Measurements from ENCODE around the gene RNF40. TPM values are rescaled to one million over a fixed set of nuclear protein-coding genes. Genes with fewer than 3 reads are reported as not detected.

RNF40 gene
- total RNA-seq, 2 experiments from 2014 or later, result 63.2 to 68.1 TPM

GRCh38 chr16:30745082-30745481 is 17.0 kb upstream of the RNF40 start:
- POLR2A ChIA-PET, result no interaction called here
- ATAC-seq (no peak), DNase-seq (no peak)
- no peak for TF ChIP-seq CTCF (IDR thresholded peaks at IDR 0.05)
- Mint-ChIP-seq H3K4me3 (no peak overlapping the region), H3K36me3 (ENCODE audit: low read depth) (peaks cover 40% of the 10 kb centered on the region), H3K27ac (peak overlapping the region; percentile 21), H3K4me1 (ENCODE audit: low read depth) (peaks cover 25% of the 10 kb centered on the region), H3K9me3 (no peaks in the 10 kb centered on the region), H3K27me3 (no peaks in the 10 kb centered on the region)
- CTCF ChIA-PET, result no interaction called here
- intact Hi-C loops (cut with micrococcal nuclease), result no loop called here

DNA sequence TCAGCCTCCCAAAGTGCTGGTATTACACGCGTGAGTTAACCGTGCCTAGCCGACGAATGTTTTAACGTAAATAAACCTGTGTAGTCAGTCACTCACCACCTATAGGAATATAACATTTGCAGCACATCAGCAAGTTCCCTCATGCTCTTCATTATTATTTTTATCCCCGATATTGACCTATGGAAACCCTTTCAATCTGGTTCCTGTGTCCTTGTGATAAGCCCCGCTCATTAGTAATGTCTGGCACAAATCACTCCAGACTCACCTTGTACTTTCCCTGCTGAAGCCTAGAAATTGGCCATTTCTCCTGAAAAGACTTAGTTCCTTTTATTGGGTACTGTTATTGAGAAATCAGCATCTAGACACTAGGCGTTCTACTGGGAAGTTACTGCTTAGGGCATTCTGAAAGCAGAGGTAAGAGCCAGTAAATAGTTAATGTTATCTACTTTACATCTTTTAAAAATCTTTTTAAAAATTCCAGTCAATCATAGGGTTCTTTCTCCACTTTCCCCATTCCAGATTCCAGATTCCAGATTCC is 15.4 kb upstream of the RNF40 start:
- ChIA-PET CTCF (interaction anchor here (2.6 kb wide), 1 partner anchor 68 kb away, joined by 16 read pairs; no protein-coding TSS in a partner anchor), POLR2A (interaction anchor here (1.4 to 2.1 kb wide), 5 partner anchors 9 to 59 kb away, joined by 7 to 12 read pairs (median 10); no protein-coding TSS in a partner anchor)
- H3K27me3 Mint-ChIP-seq, result no peaks in the 10 kb centered on the region
- H3K4me1 Mint-ChIP-seq (ENCODE audit: low read depth), result peaks cover 21% of the 10 kb centered on the region
- H3K9me3 Mint-ChIP-seq, result no peaks in the 10 kb centered on the region
- no peak for TF ChIP-seq CTCF (IDR thresholded peaks at IDR 0.05)
- H3K27ac Mint-ChIP-seq, result peak overlapping the region; percentile 21
- H3K4me3 Mint-ChIP-seq, result no peak overlapping the region
- intact Hi-C loops (cut with micrococcal nuclease), result no loop called here
- DNase-seq (no peak), ATAC-seq (no peak)
- H3K36me3 Mint-ChIP-seq (ENCODE audit: low read depth), result peaks cover 35% of the 10 kb centered on the region

DNA sequence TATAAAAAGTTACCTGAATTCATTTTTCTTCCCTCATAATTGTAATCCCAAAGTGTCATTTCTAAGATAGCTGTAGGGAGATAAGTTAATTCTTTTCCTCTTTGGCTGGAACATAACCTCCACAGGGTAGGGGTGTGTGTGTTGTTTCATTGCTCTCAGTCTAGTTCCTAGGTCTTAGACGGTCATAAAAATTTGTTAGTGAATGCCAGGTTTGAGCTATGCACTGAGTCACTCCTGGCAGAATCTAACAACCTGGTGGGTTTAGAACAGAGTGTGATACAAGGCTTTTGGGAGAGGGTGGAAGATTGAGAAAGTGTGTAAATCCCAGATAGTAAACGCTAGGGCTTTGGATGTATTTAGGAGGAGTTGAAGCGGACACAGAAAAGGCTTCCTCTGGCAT is 14.8 kb upstream of the RNF40 start:
- Mint-ChIP-seq H3K27ac (peak overlapping the region; percentile 79), H3K36me3 (ENCODE audit: low read depth) (peaks cover 31% of the 10 kb centered on the region), H3K4me1 (ENCODE audit: low read depth) (peaks cover 21% of the 10 kb centered on the region), H3K4me3 (peak overlapping the region; percentile 90), H3K27me3 (no peaks in the 10 kb centered on the region), H3K9me3 (no peaks in the 10 kb centered on the region)
- POLR2A ChIA-PET, result interaction anchor here (0.8 to 2.1 kb wide), 11 partner anchors 9 to 275 kb away, joined by 3 to 12 read pairs (median 5); partner anchors contain the start of gene ITGAL
- intact Hi-C loops (cut with micrococcal nuclease), result no loop called here
- TF ChIP-seq CTCF (IDR thresholded peaks at IDR 0.05), result no peak
- CTCF ChIA-PET, result interaction anchor here (0.8 to 2.6 kb wide), 6 partner anchors 18 to 195 kb away, joined by 3 to 16 read pairs (median 3); no protein-coding TSS in a partner anchor
- DNase-seq (no peak), ATAC-seq (no peak)

GRCh38 chr16:30747799-30748633 is 14.1 kb upstream of the RNF40 start, which contains the start of gene PHKG2:
Gene PHKG2 (plus strand): TSS chr16:30748425. CDS start chr16:30748821, 396 bp downstream.
- POLR2A ChIA-PET, result interaction anchor here (0.6 to 2.1 kb wide), 18 partner anchors 8 to 276 kb away, joined by 3 to 12 read pairs (median 4); partner anchors contain the start of genes FBRS and ITGAL

More at GRCh38 chr16:30747799-30748633, 14.1 kb upstream of the RNF40 start, which contains the start of gene PHKG2:
- peak within 1 kb of the TSS; percentile 90 for H3K4me3 Mint-ChIP-seq
- H3K27me3 Mint-ChIP-seq, result no peaks in the 10 kb centered on the region
- no peak for TF ChIP-seq CTCF (IDR thresholded peaks at IDR 0.05)
- H3K9me3 Mint-ChIP-seq, result no peaks in the 10 kb centered on the region
- DNase-seq (peak; percentile 99), ATAC-seq (peak; percentile 99)
- peaks cover 31% of the 10 kb centered on the region for H3K36me3 Mint-ChIP-seq (ENCODE audit: low read depth)
- H3K27ac Mint-ChIP-seq, result peak within 1 kb of the TSS; percentile 84
- intact Hi-C loops (cut with micrococcal nuclease), result no loop called here
- peaks cover 21% of the 10 kb centered on the region for H3K4me1 Mint-ChIP-seq (ENCODE audit: low read depth)
- CTCF ChIA-PET, result interaction anchor here (0.8 to 2.6 kb wide), 6 partner anchors 17 to 194 kb away, joined by 3 to 16 read pairs (median 3); no protein-coding TSS in a partner anchor
